ENCODE results near the gene EOMES.

The EOMES gene

GRCh38 chr3:27680517-27681246 is 41.4 kb downstream of the EOMES start:
- no peak for DNase-seq (ENCODE audit: low read depth)

GRCh38 chr3:27679691-27680090 is 42.4 kb downstream of the EOMES start:
- no peak for DNase-seq (ENCODE audit: low read depth)

GRCh38 chr3:27678234-27678633 is 43.9 kb downstream of the EOMES start:
- DNase-seq (ENCODE audit: low read depth) = no peak

- DNase-seq (ENCODE audit: low read depth) = no peak
Measured at GRCh38 chr3:27677565-27677964, 44.6 kb downstream of the EOMES start.

- no peak for DNase-seq (ENCODE audit: low read depth)
Measured at GRCh38 chr3:27675287-27675686, 46.8 kb downstream of the EOMES start.

GRCh38 chr3:27673701-27674100 is 48.4 kb downstream of the EOMES start:
- DNase-seq (ENCODE audit: low read depth) = no peak

GRCh38 chr3:27671101-27671500 is 51.0 kb downstream of the EOMES start:
- no peak for DNase-seq (ENCODE audit: low read depth)

- DNase-seq (ENCODE audit: low read depth) = no peak
Measured at GRCh38 chr3:27670619-27671018, 51.5 kb downstream of the EOMES start.

GRCh38 chr3:27669591-27669990 is 52.5 kb downstream of the EOMES start:
- no peak for DNase-seq (ENCODE audit: low read depth)

- no peak for DNase-seq (ENCODE audit: low read depth)
Measured at GRCh38 chr3:27667751-27668150, 54.4 kb downstream of the EOMES start.

GRCh38 chr3:27666708-27667107 is 55.4 kb downstream of the EOMES start:
- no peak for DNase-seq (ENCODE audit: low read depth)

GRCh38 chr3:27666272-27666671 is 55.9 kb downstream of the EOMES start:
- DNase-seq (ENCODE audit: low read depth) = no peak
